Colonic mucosa (tissue), 4 donors: ENCODE results near the gene CYP21A2. TPM values are rescaled to one million over a fixed set of nuclear protein-coding genes. Genes with fewer than 3 reads are reported as not detected.

Experiments used
- DNase-seq: peaks from one replicate; pipeline ENCODE4 v3.0.0-alpha.2; 2020
- H3K27ac ChIP-seq: fragments of 200-600 bp; one replicate; pipeline ENCODE4 v1.8.0; 2021
- H3K27me3 ChIP-seq: fragments of 200-600 bp; one replicate; pipeline ENCODE4 v1.8.0; 2021
- H3K36me3 ChIP-seq: fragments of 200-600 bp; one replicate; pipeline ENCODE4 v1.8.0; 2021
- H3K4me1 ChIP-seq: fragments of 200-600 bp; one replicate; pipeline ENCODE4 v1.8.0; 2021; ENCODE audit warnings: mild to moderate bottlenecking
- H3K4me3 ChIP-seq: fragments of 200-600 bp; one replicate; pipeline ENCODE4 v1.8.0; 2021
- H3K9ac ChIP-seq, 2 donors: one replicate each; pipeline ENCODE4 v1.7.0; 2013; ENCODE audit warnings: control low read depth in 2 of 2, low read depth in 2 of 2, low read length in 2 of 2
- H3K9me3 ChIP-seq: fragments of 200-600 bp; one replicate; pipeline ENCODE4 v1.8.0; 2021
- intact Hi-C: fragments of 100-400 bp; cut with DNase I; formaldehyde crosslinking; loops from one replicate; pipeline ENCODE4 v1.14.1; 2022
- total RNA-seq, 2 donors: library from RNA; stranded (reverse); fragmentation: NEBNext Ultra II Directional in 1 of 2; extraction: Animal tissue kit (Norgen Biotek cat#: 25700) in 1 of 2; gene quantifications; one replicate each; pipeline ENCODE4 v1.2.1, GENCODE V29; 2021
- TF ChIP-seq, protein P1 (sequence below): fragments of 200-600 bp; IDR thresholded peaks from one replicate; pipeline ENCODE4 v1.8.0; 2022; ENCODE audit warnings: antibody characterized with exemption, mild to moderate bottlenecking
- donor health status: healthy.
- donor health status: DM: no; HTN: no; CAD: no.
- donor health status: DM: no; HTN: no; CAD: no.

The CYP21A2 gene
- total RNA-seq, 2 donors from 2014 or later: 3.3 TPM; not detected in 1

DNA sequence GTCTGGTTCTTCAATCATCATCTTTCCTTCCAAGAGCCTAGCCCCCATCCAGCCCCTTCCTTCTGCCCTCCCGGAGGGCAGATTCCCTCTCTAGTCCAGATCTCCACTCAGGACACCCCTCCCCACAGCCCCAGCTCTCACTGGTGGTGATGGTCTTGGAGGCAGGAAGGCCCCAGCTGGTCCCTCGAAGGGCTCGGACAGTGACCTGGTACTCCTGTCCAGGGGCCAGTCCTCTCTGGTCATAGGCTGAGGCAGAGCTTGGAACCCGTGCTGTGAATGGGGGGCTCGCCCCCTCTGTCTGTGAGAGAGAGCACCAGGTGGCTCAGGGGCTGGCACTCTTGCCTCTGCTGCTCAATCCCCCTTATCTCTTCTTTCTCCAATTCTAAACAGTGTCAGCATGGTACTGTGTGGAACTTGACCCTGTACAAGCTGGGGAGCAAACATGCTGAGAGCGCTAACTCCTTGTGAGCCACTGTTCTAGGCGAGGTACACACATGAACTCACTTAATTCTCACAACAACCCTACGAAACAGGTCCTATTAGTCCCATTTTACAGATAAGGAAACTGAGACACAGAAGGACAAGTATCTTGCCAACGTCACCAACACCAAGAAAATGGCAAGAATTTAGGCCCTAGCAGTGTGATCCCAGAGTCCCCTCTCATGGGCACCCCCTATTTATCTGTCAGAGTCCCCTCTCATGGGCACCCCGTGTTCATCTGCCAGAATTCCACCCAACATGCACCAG, 51.0 kb downstream of the CYP21A2 start:
- no peak for DNase-seq
- TF ChIP-seq, protein P1, sequence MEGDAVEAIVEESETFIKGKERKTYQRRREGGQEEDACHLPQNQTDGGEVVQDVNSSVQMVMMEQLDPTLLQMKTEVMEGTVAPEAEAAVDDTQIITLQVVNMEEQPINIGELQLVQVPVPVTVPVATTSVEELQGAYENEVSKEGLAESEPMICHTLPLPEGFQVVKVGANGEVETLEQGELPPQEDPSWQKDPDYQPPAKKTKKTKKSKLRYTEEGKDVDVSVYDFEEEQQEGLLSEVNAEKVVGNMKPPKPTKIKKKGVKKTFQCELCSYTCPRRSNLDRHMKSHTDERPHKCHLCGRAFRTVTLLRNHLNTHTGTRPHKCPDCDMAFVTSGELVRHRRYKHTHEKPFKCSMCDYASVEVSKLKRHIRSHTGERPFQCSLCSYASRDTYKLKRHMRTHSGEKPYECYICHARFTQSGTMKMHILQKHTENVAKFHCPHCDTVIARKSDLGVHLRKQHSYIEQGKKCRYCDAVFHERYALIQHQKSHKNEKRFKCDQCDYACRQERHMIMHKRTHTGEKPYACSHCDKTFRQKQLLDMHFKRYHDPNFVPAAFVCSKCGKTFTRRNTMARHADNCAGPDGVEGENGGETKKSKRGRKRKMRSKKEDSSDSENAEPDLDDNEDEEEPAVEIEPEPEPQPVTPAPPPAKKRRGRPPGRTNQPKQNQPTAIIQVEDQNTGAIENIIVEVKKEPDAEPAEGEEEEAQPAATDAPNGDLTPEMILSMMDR: no peak
- Histone ChIP-seq H3K27ac (no peak overlapping the region), H3K9me3 (no peaks in the 10 kb centered on the region), H3K4me1 (peaks cover 5% of the 10 kb centered on the region), H3K27me3 (no peaks in the 10 kb centered on the region), H3K4me3 (no peak overlapping the region), H3K36me3 (no peaks in the 10 kb centered on the region), H3K9ac (no peak overlapping the region)
- intact Hi-C loops: no loop called here

Other genes starting within 250 kb of the CYP21A2 start
- gene VARS1, start 242.7 kb upstream of the CYP21A2 start, total RNA-seq: 100 to 1,000 TPM in 1 of 2 donors, 10 to 100 TPM in 1; 40.8 to 136 TPM
- gene LSM2, start 231.4 kb upstream of the CYP21A2 start, total RNA-seq: 10 to 100 TPM; 37.6 to 61.3 TPM
- 1 to 10 TPM in 1 of 2 donors, under 1 TPM in 1; 0.98 to 1.4 TPM for gene HSPA1L, start 223.1 kb upstream of the CYP21A2 start, total RNA-seq
- 100 to 1,000 TPM; 248 to 397 TPM for gene HSPA1A, start 222.9 kb upstream of the CYP21A2 start, total RNA-seq
- gene HSPA1B, start 210.7 kb upstream of the CYP21A2 start, total RNA-seq: 100 to 1,000 TPM; 278 to 543 TPM
- 10 to 100 TPM; 33.8 to 47.4 TPM for gene NEU1, start 175.6 kb upstream of the CYP21A2 start, total RNA-seq
- gene SLC44A4, start 159.4 kb upstream of the CYP21A2 start, total RNA-seq: 100 to 1,000 TPM; 546 to 779 TPM
- gene EHMT2, start 140.7 kb upstream of the CYP21A2 start, total RNA-seq: 10 to 100 TPM; 28.4 to 52.1 TPM
- gene ZBTB12, start 136.3 kb upstream of the CYP21A2 start, total RNA-seq: 1 to 10 TPM; 2.0 to 4.9 TPM
- gene C2, start 110.7 kb upstream of the CYP21A2 start, total RNA-seq: 10 to 100 TPM in 1 of 2 donors, 1 to 10 TPM in 1; 7.8 to 15.2 TPM
- gene CFB, start 92.3 kb upstream of the CYP21A2 start, total RNA-seq: 10 to 100 TPM; 20.4 to 60.6 TPM
- 10 to 100 TPM; 50.3 to 55.6 TPM for gene NELFE, start 79.4 kb upstream of the CYP21A2 start, total RNA-seq
- 10 to 100 TPM; 52.5 to 81.1 TPM for gene SKIC2, start 79.2 kb upstream of the CYP21A2 start, total RNA-seq
- gene DXO, start 66.3 kb upstream of the CYP21A2 start, total RNA-seq: 10 to 100 TPM; 13.0 to 16.1 TPM
- gene C4A, start 56.4 kb upstream of the CYP21A2 start, total RNA-seq: 10 to 100 TPM; 15.9 to 23.4 TPM
- 10 to 100 TPM; 11.9 to 19.4 TPM for gene C4B, start 23.6 kb upstream of the CYP21A2 start, total RNA-seq
- 10 to 100 TPM in 1 of 2 donors, 1 to 10 TPM in 1; 7.3 to 20.1 TPM for gene TNXB, start 70.9 kb downstream of the CYP21A2 start, total RNA-seq
- 100 to 1,000 TPM in 1 of 2 donors, 10 to 100 TPM in 1; 83.3 to 131 TPM for gene ATF6B, start 89.8 kb downstream of the CYP21A2 start, total RNA-seq
- 1 to 10 TPM; 5.2 to 8.1 TPM for gene FKBPL, start 91.9 kb downstream of the CYP21A2 start, total RNA-seq
- gene PRRT1, start 113.5 kb downstream of the CYP21A2 start, total RNA-seq: under 1 TPM; 0.72 to 0.90 TPM
- 10 to 100 TPM; 18.4 to 21.0 TPM for gene PPT2, start 115.7 kb downstream of the CYP21A2 start, total RNA-seq
- 10 to 100 TPM; 10.4 to 13.7 TPM for gene EGFL8, start 126.2 kb downstream of the CYP21A2 start, total RNA-seq
- 10 to 100 TPM; 44.1 to 54.5 TPM for gene AGPAT1, start 137.7 kb downstream of the CYP21A2 start, total RNA-seq
- 10 to 100 TPM; 75.8 to 87.4 TPM for gene RNF5, start 140.0 kb downstream of the CYP21A2 start, total RNA-seq
- gene AGER, start 145.8 kb downstream of the CYP21A2 start, total RNA-seq: 10 to 100 TPM in 1 of 2 donors, 1 to 10 TPM in 1; 4.1 to 10.1 TPM
- 10 to 100 TPM; 47.5 TPM for gene PBX2, start 151.8 kb downstream of the CYP21A2 start, total RNA-seq
- 1 to 10 TPM; 6.7 to 8.6 TPM for gene GPSM3, start 154.2 kb downstream of the CYP21A2 start, total RNA-seq
- 1 to 10 TPM; 2.9 to 3.7 TPM for gene NOTCH4, start 185.7 kb downstream of the CYP21A2 start, total RNA-seq